Measurements from ENCODE around the gene HLA-DMA.

Gene HLA-DMA

DNA sequence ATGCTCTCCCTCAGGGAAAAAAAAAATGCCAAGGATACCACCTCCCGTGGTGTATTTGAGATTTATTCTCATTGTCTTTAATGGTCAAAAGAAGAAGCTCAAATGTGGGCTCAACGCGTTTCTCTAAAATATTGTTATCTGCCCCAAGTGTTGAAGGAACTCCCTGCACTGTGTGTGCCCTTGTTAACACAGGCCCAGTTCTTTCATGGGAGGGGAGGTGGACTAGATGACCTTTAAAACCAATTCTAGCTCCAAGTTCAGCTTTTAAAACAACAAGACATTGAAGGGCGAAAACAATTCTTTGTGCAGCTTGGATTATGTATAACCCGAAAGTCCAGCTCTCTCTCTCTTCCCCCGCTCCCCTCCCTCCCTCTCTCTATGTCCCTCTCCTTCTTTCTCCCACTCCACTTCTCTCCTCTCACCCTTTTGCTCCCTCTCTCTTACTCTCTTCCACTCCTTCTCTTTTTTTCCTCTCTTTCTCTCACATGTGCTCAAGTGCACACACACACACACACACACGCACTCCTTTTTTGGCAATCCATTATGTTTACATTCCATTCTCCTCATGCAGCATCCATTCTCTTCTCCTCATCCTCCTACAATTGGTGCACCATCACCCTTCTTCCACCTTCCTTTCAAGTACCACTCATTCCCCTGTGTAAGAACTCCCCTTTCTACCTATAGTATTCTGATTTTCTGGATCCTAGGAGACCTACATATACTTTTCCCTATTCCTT is 20.6 kb downstream of the HLA-DMA start:
- peak; percentile 39 for DNase-seq (ENCODE audit: low spot score)

DNA sequence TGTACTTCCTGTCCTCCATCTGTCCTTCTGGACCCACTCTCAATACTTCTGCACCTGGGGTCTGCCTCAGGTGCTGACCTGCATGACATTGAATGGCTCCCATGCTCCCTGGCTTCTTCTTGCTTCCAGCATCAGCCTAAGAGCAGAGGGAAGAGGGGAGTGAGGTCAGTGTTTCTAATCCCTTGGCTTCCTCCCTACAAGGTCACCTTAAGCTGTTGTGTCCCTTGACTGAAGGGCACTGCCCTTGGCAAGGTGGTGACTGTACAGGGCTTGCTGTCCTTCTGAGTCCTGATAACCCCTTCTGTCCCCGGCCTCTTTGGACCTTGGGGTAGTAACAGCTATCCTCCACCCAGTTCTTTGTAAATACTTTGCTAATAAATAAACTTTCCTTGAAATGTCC is 21.7 kb downstream of the HLA-DMA start:
- no peak for DNase-seq (ENCODE audit: low spot score)

DNA sequence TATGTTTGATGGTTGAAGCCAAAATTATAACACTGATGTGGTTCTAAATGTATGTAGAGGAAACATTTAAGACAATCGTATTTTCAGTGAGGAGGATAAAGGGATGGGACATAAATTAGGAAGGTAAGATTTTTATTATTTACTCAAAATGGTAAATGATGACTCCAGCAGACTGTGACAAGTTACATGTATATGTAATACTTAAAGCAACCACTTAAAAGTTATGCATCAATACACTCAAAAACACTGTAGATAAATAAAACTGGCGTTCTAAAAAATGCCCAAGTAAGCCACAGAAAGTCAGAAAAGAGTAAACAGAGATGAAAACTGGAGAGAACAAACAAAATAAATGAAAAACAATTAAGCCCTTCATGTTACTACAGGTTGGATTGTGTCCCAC is 30.8 kb downstream of the HLA-DMA start:
- DNase-seq (ENCODE audit: low spot score), result no peak

DNA sequence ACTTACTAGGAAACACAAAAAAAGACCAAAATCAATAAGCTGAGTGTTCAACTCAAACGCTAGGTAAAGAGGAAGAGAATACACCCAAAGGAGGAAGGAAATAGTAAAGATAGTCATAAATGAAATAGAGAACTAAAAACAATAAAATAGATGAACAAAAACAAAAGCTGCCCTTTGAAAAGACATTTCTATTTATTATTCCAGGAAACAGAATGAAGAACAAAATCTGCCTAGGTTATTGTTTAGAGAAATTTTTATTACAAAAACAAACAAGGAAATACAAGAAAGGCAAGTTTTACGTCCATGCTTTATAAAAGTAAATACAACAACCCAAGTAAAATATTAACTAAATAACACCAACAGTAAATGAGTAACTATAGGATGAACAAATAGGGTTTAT is 32.2 kb downstream of the HLA-DMA start:
- DNase-seq (ENCODE audit: low spot score), result no peak

DNA sequence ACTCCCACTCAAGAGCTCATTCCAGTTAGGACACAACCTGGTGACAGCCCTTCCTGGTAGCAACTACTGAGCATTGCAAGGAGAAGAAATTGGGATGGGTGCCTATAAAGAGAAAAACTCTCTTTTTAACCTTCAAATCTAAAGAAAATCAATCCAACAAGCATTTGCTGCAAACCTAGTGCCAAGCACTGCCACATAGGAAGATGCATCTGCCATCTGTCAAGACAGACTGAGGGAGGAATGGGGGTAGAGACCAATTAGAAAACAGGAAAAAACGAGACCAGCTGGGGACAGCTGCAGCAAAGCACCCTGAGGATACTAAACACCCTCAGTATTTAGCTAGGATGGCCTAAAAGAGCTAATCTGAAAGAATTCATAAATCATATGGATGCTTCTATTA is 39.9 kb downstream of the HLA-DMA start:
- DNase-seq (ENCODE audit: low spot score), result no peak

DNA sequence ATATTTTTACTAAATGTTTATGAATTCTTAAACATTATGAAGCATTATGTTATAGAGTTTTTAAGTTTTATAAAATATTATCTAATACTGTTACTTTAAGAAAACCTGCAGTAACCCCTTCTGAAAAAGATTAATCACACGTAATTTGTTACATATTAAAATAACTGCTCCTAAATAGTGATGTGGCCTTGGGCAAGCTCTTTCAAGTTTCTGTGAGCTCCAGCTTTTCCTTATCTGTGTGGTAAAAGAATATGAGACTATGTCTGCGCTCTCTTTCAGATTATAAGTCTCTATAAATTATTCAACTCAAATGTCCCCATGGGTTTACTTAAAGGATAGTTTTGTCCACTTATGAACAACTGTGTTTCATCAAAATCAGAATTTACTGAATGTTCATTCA is 44.0 kb downstream of the HLA-DMA start:
- no peak for DNase-seq (ENCODE audit: low spot score)

DNA sequence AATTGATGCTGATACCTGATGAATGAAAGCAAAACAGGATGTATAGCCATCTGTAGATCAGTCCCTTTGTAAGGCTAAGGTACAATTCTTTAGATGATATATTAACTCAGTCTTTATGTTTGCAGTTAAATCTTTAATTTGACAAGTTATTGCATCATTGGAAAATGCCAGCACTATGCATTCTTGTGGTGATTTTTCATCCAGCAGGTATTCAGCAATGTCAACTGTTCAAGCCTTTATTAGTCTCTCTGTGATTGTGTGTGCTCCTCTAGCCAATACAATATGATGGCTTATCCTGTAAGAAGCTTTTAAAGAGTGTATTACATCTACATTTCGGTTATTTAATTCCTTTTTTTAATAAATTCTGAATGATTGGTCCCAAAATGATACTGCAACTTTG is 46.4 kb downstream of the HLA-DMA start:
- peak; percentile 15 for DNase-seq (ENCODE audit: low spot score)

DNA sequence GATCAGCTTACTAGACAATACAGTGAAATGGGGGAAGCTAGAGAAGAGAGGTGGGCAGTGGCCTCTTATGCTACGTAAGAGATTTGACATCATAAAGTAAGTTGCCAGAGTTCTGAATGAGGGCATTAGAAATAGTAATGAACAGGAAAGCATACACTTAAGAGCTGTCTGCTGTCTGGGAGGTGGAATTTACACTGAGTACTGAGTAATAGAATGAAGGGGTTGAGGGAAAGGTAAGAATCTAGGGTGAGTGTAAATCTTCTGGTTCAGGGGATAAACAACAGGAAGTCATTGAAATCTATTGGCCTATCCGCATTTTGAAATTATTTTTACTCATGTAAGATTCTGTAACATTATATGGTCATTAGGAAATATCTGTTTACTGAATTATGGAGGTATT is 47.8 kb downstream of the HLA-DMA start:
- DNase-seq (ENCODE audit: low spot score), result no peak

DNA sequence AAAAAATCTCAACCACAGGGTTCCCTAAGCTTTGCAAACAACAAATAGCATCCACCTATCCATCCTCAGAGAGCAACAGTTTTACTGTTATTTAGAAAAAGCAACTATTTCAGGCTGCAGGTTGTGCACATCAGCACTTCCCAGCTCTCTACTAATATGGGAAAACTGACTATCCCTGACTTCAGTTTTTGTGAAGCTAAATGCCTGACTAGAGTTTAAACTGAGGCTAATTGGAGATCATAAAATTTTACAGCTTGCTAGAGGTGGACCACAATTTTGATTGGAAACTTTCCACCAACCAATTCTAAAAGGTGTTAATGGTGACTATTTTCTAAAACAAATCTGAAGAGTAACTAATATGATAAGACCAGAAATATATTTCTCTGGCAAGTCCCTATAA is 48.9 kb downstream of the HLA-DMA start:
- no peak for DNase-seq (ENCODE audit: low spot score)
